Gastroesophageal sphincter (tissue), 4 donors: ENCODE results near the gene RBBP8NL. TPM values are rescaled to one million over a fixed set of nuclear protein-coding genes. Genes with fewer than 3 reads are reported as not detected.

ENCODE experiments used
- ATAC-seq: fragments of 150-250 bp; one replicate; pipeline ENCODE4 v1.9.1; 2016; ENCODE audit warnings: mild to moderate bottlenecking, moderate library complexity
- H3K27ac ChIP-seq, 4 donors: fragments of 200-600 bp; sonication (generic) in 3 of 4; 1 replicate in 3 of 4; 2 replicates in 1 of 4; pipeline ENCODE4 v1.5.1; 2016 to 2019
- H3K27me3 ChIP-seq: fragments of 200-600 bp; sonication (generic); one replicate; pipeline ENCODE4 v1.5.1; 2019
- H3K36me3 ChIP-seq, 2 donors: fragments of 200-600 bp; sonication (generic); one replicate each; pipeline ENCODE4 v1.5.1; 2019; ENCODE audit warnings: control low read depth in 1 of 2
- H3K4me1 ChIP-seq, 3 donors: fragments of 200-600 bp; sonication (generic); 1 replicate in 2 of 3; 2 replicates in 1 of 3; pipeline ENCODE4 v1.5.1; 2016 to 2019; ENCODE audit warnings: control low read depth in 2 of 3
- H3K4me3 ChIP-seq, 2 donors: fragments of 200-600 bp; sonication (generic); one replicate each; pipeline ENCODE4 v1.5.1; 2019; ENCODE audit warnings: mild to moderate bottlenecking in 1 of 2, moderate library complexity in 1 of 2
- H3K9me3 ChIP-seq, 3 donors: fragments of 200-600 bp; sonication (generic); one replicate each; pipeline ENCODE4 v1.5.1; 2017 to 2019; ENCODE audit warnings: control low read depth in 2 of 3
- EP300 ChIP-seq: sonication (generic); formaldehyde crosslinking; IDR thresholded peaks from one replicate; pipeline ENCODE4 v1.6.1; 2017; ENCODE audit warnings: antibody characterized with exemption, mild to moderate bottlenecking
- POLR2A ChIP-seq, 2 donors: fragments of 450-650 bp; IDR thresholded peaks; one replicate each; pipeline ENCODE4 v1.6.1; 2017; ENCODE audit warnings: antibody characterized with exemption in 2 of 2, mild to moderate bottlenecking in 2 of 2, moderate library complexity in 1 of 2
- POLR2AphosphoS5 ChIP-seq: sonication (generic); formaldehyde crosslinking; IDR thresholded peaks from one replicate; pipeline ENCODE4 v1.6.1; 2017; ENCODE audit warnings: antibody characterized with exemption
- WGBS, 2 donors: methylation state at CpG; one replicate each; pipeline ENCODE4 v1.1.5; 2018; ENCODE audit warnings: low coverage in 1 of 2; 5-methylcytosine and 5-hydroxymethylcytosine counted together
- total RNA-seq, 4 donors: library from RNA; depleted of rRNA; stranded (reverse); fragments of >200 nt; gene quantifications; one replicate each; pipeline ENCODE4 v1.1.0, GENCODE V29; 2016
- TF ChIP-seq, protein P1 (sequence below), 4 experiments: fragments of 200-600 bp in 2 of 4; fragments of 450-650 bp in 2 of 4; sonication (generic) in 1 of 4; IDR thresholded peaks; one replicate each; pipeline ENCODE4 v1.5.1; 2017 to 2019; ENCODE audit warnings: antibody characterized with exemption in 4 of 4, mild to moderate bottlenecking in 2 of 4, moderate library complexity in 2 of 4

Gene RBBP8NL
- total RNA-seq, 4 donors from 2014 or later, result 0.20 TPM; not detected in 3

DNA sequence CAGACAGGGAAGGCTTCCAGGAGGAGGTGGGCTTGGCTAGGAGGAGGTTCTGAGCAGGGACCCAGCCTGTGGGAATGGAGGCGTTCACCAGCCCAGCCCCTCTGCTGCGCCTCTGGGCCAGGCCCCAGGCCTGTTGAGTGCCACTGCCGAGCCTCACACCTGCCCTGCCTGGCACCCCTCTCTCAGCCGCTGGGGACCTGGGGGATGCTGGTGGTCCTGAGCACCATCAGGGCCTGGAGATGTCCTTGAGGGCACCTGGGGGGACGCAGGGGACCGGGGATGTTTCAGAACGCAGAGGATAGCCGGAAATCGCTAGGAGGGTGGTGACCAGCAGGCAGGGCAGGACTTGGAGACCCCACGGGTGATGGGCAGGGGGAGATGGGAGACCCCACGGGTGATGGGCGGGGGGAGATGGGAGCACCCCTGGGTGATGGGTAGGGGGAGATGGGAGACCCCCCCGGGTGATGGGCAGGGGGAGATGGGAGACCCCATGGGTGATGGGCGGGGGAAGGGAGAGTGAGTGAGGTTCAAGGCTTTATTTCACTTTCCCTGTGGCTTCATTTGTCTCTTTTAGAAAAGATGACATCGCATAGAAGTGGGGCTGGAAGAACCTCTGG is 35.7 kb upstream of the RBBP8NL start:
- no peaks in the 10 kb centered on the region for H3K4me1 ChIP-seq
- no peaks in the 10 kb centered on the region for H3K9me3 ChIP-seq
- no peak overlapping the region for H3K27ac ChIP-seq
- no peak for ATAC-seq
- H3K4me3 ChIP-seq, result no peak overlapping the region
- TF ChIP-seq EP300, result no peak
- no peak for TF ChIP-seq POLR2AphosphoS5
- TF ChIP-seq, protein P1, sequence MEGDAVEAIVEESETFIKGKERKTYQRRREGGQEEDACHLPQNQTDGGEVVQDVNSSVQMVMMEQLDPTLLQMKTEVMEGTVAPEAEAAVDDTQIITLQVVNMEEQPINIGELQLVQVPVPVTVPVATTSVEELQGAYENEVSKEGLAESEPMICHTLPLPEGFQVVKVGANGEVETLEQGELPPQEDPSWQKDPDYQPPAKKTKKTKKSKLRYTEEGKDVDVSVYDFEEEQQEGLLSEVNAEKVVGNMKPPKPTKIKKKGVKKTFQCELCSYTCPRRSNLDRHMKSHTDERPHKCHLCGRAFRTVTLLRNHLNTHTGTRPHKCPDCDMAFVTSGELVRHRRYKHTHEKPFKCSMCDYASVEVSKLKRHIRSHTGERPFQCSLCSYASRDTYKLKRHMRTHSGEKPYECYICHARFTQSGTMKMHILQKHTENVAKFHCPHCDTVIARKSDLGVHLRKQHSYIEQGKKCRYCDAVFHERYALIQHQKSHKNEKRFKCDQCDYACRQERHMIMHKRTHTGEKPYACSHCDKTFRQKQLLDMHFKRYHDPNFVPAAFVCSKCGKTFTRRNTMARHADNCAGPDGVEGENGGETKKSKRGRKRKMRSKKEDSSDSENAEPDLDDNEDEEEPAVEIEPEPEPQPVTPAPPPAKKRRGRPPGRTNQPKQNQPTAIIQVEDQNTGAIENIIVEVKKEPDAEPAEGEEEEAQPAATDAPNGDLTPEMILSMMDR (IDR thresholded peaks at IDR 0.05), result no peak
- no peak for TF ChIP-seq POLR2A (IDR thresholded peaks at IDR 0.05)
- H3K27me3 ChIP-seq, result peaks cover 53% of the 10 kb centered on the region
- H3K36me3 ChIP-seq, result no peaks in the 10 kb centered on the region
- WGBS, 2 donors, result 47 to 90% methylated on average over 2 to 5 of the region's 15 CpGs

DNA sequence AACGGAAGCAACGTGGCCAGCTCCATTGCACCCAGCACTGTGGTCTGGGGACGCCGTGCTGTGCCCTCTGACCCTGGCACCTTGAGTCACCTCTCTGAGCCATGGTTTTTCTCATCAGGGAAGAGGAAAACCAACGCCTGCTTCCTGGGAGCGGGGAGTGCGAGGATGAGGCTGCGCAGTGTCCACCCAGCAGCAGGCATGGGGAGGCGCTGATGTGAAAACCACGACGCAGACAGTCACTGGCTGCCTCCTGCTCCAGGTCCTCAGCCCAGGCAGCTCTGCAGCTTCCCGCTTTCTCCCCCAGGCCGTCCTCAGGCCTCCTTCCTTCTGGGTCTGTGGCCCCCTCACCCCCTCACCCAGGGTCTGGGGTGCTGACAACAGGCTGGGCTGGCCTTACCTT is 34.5 kb upstream of the RBBP8NL start:
- H3K4me1 ChIP-seq, result no peaks in the 10 kb centered on the region
- no CpG with 5 or more reads among the region's 13 CpGs for whole genome bisulfite sequencing, 2 donors
- no peak overlapping the region for H3K27ac ChIP-seq
- no peak for ATAC-seq
- TF ChIP-seq, protein P1 (IDR thresholded peaks at IDR 0.05), result no peak
- TF ChIP-seq EP300, result no peak
- no peak for TF ChIP-seq POLR2A (IDR thresholded peaks at IDR 0.05)
- TF ChIP-seq POLR2AphosphoS5, result no peak
- H3K4me3 ChIP-seq, result no peak overlapping the region
- H3K9me3 ChIP-seq, result no peaks in the 10 kb centered on the region
- H3K36me3 ChIP-seq, result no peaks in the 10 kb centered on the region
- peaks cover 53% of the 10 kb centered on the region for H3K27me3 ChIP-seq

DNA sequence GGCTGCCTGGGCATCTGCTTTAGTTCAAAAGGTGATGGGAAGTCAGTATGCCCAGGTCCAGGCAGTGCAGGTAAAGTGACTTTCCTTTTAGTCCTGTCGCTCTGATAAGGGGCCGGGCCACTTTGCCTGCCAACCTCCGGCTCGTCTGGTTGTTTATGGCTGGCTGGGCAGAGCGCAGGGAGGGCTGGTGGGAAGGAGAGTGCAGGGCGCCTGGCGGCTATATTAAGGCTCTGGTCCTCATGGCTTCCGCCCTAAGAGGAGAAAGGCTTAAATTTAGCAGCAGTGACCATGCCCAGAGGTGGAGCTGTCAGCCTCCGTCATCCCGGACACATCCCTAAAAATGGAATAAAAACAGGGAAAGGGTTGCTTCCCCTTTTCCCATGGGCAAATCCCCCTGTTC is 33.8 kb upstream of the RBBP8NL start:
- Histone ChIP-seq H3K36me3 (no peaks in the 10 kb centered on the region), H3K4me3 (no peak overlapping the region), H3K9me3 (no peaks in the 10 kb centered on the region), H3K4me1 (no peaks in the 10 kb centered on the region), H3K27me3 (peaks cover 52% of the 10 kb centered on the region), H3K27ac (no peak overlapping the region)
- ATAC-seq, result no peak
- no peak for TF ChIP-seq POLR2A (IDR thresholded peaks at IDR 0.05)
- TF ChIP-seq EP300, result no peak
- TF ChIP-seq, protein P1 (IDR thresholded peaks at IDR 0.05), result no peak
- TF ChIP-seq POLR2AphosphoS5, result no peak
- WGBS, 2 donors, result 40% methylated on average over 2 of the region's 10 CpGs; no CpG with 5 or more reads in 1 of the 2 donors

DNA sequence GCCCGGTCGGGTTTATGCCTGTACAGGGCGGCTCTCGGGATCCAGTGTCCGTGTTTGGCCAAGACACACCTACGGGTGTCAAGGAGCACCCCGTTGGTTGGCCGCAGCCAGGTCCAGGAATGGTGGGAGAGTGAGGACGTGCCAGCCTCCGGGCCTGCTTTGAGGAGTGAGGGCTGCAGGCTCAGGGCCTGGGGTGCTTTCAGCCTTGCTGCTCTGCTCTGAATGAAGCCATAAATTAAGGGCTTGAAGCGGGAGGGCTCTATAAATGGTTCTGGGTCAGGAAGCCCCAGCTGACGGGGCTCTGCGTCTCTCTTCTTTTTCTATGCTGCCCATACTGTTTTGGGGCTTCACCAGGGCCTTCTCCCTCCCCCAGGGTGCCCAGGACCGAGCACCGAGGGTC is 33.3 kb upstream of the RBBP8NL start:
- no peak for ATAC-seq
- Histone ChIP-seq H3K9me3 (no peaks in the 10 kb centered on the region), H3K4me1 (no peaks in the 10 kb centered on the region), H3K4me3 (no peak overlapping the region), H3K27ac (no peak overlapping the region), H3K36me3 (no peaks in the 10 kb centered on the region), H3K27me3 (peaks cover 53% of the 10 kb centered on the region)
- TF ChIP-seq EP300 (no peak), POLR2A (IDR thresholded peaks at IDR 0.05) (no peak)
- TF ChIP-seq, protein P1 (IDR thresholded peaks at IDR 0.05), result no peak
- WGBS, 2 donors, result 100% methylated on average over 2 of the region's 15 CpGs; no CpG with 5 or more reads in 1 of the 2 donors

DNA sequence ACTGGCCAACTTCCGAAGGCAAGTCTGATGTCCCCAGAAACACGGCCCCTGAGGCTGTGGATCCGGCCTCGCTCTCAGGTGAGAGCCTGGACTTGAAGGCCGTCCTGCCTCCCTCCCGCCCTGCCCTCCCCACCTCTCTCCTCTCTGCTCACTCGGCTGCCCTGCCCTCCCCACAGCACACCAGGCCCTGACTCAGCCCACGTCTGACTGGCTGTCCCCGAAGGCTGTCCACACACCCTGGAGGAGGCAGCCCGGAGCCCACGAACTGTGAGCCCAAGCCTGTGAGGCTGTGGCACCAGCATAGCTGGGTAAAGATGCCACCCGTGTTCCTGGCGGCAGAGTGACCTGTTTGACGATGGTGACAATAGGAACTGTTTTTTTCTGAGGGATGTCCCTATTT is 32.1 kb upstream of the RBBP8NL start:
- no peak for TF ChIP-seq POLR2AphosphoS5
- TF ChIP-seq, protein P1 (IDR thresholded peaks at IDR 0.05), result no peak
- no peak for TF ChIP-seq POLR2A (IDR thresholded peaks at IDR 0.05)
- no peak for TF ChIP-seq EP300
- Histone ChIP-seq H3K27ac (no peak overlapping the region), H3K4me3 (no peak overlapping the region), H3K4me1 (no peaks in the 10 kb centered on the region), H3K9me3 (no peaks in the 10 kb centered on the region), H3K27me3 (peaks cover 60% of the 10 kb centered on the region), H3K36me3 (no peaks in the 10 kb centered on the region)
- WGBS, 2 donors, result 56% methylated on average over 7 of the region's 14 CpGs; no CpG with 5 or more reads in 1 of the 2 donors
- ATAC-seq, result no peak
